Measurements from ENCODE around the gene GRHL1.

Gene GRHL1

GRCh38 chr2:10028407-10028987, 77.0 kb downstream of the GRHL1 start:
- no peak for TF ChIP-seq CTCF (IDR thresholded peaks at IDR 0.05)

DNA sequence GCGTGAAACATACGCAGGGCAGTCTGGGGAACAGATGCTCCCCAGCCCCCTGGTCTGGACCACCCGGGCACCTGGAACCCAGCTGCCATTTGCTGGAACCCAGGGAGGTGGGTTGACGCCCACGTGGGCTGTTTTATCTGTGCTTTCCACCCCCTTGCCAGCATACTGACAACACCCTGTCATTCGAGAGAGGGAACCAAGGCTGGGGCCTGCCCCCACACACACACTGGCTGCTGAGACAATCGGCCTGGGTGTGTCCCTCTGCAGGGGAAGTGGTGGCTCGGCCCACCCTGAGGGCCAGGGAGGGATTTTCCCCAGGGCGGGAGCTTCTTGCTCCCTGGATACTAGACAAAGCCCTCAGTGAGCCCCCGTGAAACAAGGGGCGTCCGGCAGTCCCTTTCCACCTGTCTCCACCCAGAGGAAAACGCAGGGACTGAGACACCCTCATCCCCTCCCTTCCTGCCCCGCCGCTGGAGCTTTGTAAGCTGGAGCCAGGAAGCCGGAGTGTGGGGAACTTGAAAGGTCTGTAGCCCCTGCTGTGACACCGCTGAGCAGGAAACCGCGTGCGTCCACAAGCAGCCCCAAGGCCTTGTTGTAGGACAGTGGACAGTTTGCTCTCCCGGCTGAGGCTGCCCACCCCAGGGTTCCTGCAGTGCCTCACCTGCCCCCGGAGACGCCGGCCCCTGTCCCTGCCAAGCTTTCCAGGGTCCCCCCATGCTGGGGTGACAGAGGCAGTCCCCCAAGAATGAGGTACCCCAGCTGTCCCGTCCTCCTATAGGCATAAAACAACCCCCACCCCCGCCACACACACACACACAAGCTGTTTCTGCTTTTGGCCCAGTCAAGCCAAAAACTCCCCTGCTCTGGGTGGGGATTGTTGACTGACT, 77.7 kb downstream of the GRHL1 start:
- TF ChIP-seq CTCF (IDR thresholded peaks at IDR 0.05) = no peak

GRCh38 chr2:10029875-10030223, 78.4 kb downstream of the GRHL1 start:
- no peak for TF ChIP-seq CTCF (IDR thresholded peaks at IDR 0.05)

- TF ChIP-seq CTCF (IDR thresholded peaks at IDR 0.05) = no peak
Observed at GRCh38 chr2:10030311-10030736, 78.8 kb downstream of the GRHL1 start.

DNA sequence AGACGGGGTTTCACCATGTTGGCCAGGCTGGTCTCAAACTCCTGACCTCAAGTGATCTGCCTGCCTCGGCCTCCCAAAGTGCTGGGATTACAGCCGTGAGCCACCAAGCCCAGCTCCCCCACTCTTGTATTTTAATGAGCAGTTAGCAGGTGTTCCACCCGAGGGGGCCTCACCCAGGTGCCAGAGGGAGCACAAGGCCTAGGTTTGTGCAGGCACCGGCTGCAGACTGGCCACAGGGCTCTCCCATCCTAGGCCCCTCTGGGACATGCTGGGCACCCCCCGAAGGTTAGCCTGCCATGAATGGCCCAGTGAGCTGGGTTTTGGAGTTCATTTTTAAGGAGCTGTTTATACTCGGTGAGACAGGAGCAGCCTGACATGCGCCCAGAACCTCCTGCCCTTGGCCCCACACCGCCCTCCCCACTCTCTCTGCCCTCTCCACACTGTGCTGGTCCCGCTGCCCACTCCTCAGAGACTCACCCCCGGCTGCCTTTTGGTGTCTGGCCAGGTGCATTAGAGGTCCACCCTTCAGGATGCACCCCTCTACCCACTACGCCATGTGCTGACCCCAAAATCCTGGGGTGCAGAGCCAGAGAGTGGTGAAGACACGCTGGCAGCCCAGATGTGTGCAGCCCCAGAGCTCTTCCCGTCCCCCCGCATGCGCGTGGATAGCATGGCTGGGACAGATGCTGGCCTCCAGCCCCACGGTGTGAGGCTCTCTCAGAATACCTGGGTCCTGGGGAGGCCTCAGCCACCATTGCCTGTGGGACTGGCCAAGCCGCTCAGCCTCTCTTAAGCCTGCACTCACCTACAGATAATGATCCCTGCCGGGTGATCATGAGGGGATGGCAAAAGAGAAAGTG, 80.6 kb downstream of the GRHL1 start:
- TF ChIP-seq CTCF (IDR thresholded peaks at IDR 0.05) = no peak

- TF ChIP-seq CTCF (IDR thresholded peaks at IDR 0.05) = no peak
Observed at GRCh38 chr2:10032746-10033105, 81.2 kb downstream of the GRHL1 start.

GRCh38 chr2:10033251-10034006, 81.9 kb downstream of the GRHL1 start:
- TF ChIP-seq CTCF (IDR thresholded peaks at IDR 0.05) = no peak

Data from LNCAP (cell line).